Stomach (tissue), 9 donors: Measurements from ENCODE around the gene SPEG. TPM values are rescaled to one million over a fixed set of nuclear protein-coding genes. Genes with fewer than 3 reads are reported as not detected.

Source experiments
- DNase-seq, 2 donors: peaks; one replicate each; pipeline versions ENCODE4 v3.0.0 to v3.0.0-alpha.2; 2013 to 2019
- H3K27ac ChIP-seq, 5 donors: fragments of 200-600 bp in 4 of 5; sonication (generic) in 4 of 5; one replicate each; pipeline ENCODE4 v1.5.1; 2013 to 2019; ENCODE audit warnings: mild to moderate bottlenecking in 1 of 5, moderate library complexity in 1 of 5
- H3K27me3 ChIP-seq, 3 donors: fragments of 200-600 bp; sonication (generic); one replicate each; pipeline ENCODE4 v1.5.1; 2017 to 2019; ENCODE audit warnings: mixed run types in 1 of 3
- H3K36me3 ChIP-seq, 4 donors: fragments of 200-600 bp; sonication (generic); 1 replicate in 3 of 4; 2 replicates in 1 of 4; pipeline ENCODE4 v1.5.1; 2016 to 2019
- H3K4me1 ChIP-seq, 4 donors: fragments of 200-600 bp; sonication (generic); one replicate each; pipeline ENCODE4 v1.5.1; 2016 to 2019
- H3K4me3 ChIP-seq, 4 donors: fragments of 200-600 bp; sonication (generic) in 3 of 4; one replicate each; pipeline ENCODE4 v1.5.1; 2016 to 2019; ENCODE audit warnings: mild to moderate bottlenecking in 1 of 4
- H3K9me3 ChIP-seq, 4 donors: fragments of 200-600 bp; sonication (generic); one replicate each; pipeline ENCODE4 v1.5.1; 2016 to 2019
- EP300 ChIP-seq: sonication (generic); formaldehyde crosslinking; IDR thresholded peaks from one replicate; pipeline ENCODE4 v1.6.1; 2017; ENCODE audit warnings: antibody characterized with exemption
- POLR2A ChIP-seq, 4 donors: fragments of 450-650 bp; IDR thresholded peaks; one replicate each; pipeline ENCODE4 v1.6.1; 2016; ENCODE audit warnings: antibody characterized with exemption in 4 of 4, control low read depth in 2 of 4, mild to moderate bottlenecking in 1 of 4, moderate library complexity in 1 of 4
- POLR2AphosphoS5 ChIP-seq, 3 donors: sonication (generic); formaldehyde crosslinking; IDR thresholded peaks; one replicate each; pipeline ENCODE4 v1.6.1; 2016; ENCODE audit warnings: antibody characterized with exemption in 3 of 3
- WGBS, 5 donors: extraction: QIAGEN DNeasy Blood & Tissue Kit in 3 of 5; methylation state at CpG; one replicate each; pipeline versions ENCODE4 v1.1.5 to v1.1.7; 2013 to 2018; 5-methylcytosine and 5-hydroxymethylcytosine counted together
- intact Hi-C: fragments of 100-400 bp; cut with DNase I; formaldehyde crosslinking; loops from one replicate; pipeline ENCODE4 v1.15.1; 2023; ENCODE audit warnings: low total_unique reads
- polyA plus RNA-seq, 3 donors: library from polyadenylated mRNA; stranded (reverse); fragments of 200-250 nt; gene quantifications; one replicate each; pipeline ENCODE4 v1.2.3, GENCODE V29; 2013
- total RNA-seq, 5 donors: library from RNA; depleted of rRNA; stranded (reverse); fragments of >200 nt; gene quantifications; one replicate each; pipeline versions ENCODE4 v1.1.0 to v1.2.3, GENCODE V29; 2014 to 2016
- TF ChIP-seq, protein P1 (sequence below), 7 experiments: fragments of 450-650 bp in 4 of 7; fragments of 200-600 bp in 3 of 7; sonication (generic) in 3 of 7; IDR thresholded peaks; one replicate each; pipeline ENCODE4 v1.5.1; 2016 to 2019; ENCODE audit warnings: antibody characterized with exemption in 7 of 7, control low read depth in 2 of 7, mild to moderate bottlenecking in 1 of 7
- donor health status: healthy with polysubstance abuse.
- donor health status: Bipolar disorder and iron deficiency.
- donor health status: healthy.

SPEG gene
- total and polyA plus RNA-seq, 8 donors: 7.4 to 106 (median 27.2) TPM

- peaks cover 30 to 50% (median 47%) of the 10 kb centered on the region in 4 donors for H3K36me3 ChIP-seq
- H3K4me1 ChIP-seq: peaks cover 14 to 38% (median 25%) of the 10 kb centered on the region in 4 donors
- TF ChIP-seq, protein P1, sequence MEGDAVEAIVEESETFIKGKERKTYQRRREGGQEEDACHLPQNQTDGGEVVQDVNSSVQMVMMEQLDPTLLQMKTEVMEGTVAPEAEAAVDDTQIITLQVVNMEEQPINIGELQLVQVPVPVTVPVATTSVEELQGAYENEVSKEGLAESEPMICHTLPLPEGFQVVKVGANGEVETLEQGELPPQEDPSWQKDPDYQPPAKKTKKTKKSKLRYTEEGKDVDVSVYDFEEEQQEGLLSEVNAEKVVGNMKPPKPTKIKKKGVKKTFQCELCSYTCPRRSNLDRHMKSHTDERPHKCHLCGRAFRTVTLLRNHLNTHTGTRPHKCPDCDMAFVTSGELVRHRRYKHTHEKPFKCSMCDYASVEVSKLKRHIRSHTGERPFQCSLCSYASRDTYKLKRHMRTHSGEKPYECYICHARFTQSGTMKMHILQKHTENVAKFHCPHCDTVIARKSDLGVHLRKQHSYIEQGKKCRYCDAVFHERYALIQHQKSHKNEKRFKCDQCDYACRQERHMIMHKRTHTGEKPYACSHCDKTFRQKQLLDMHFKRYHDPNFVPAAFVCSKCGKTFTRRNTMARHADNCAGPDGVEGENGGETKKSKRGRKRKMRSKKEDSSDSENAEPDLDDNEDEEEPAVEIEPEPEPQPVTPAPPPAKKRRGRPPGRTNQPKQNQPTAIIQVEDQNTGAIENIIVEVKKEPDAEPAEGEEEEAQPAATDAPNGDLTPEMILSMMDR (IDR thresholded peaks at IDR 0.05): no peak
- TF ChIP-seq EP300: no peak
- intact Hi-C loops: no loop called here
- H3K27ac ChIP-seq: no peak overlapping the region
- DNase-seq: peak in 1 of 2 donors; percentile 55
- H3K9me3 ChIP-seq: no peaks in the 10 kb centered on the region
- H3K4me3 ChIP-seq: no peak overlapping the region
- peaks cover 0 to 52% (median 44%) of the 10 kb centered on the region in 3 donors for H3K27me3 ChIP-seq
- 47 to 52% (median 49%) methylated on average over 7 to 8 of the region's 8 CpGs for WGBS, 5 donors
Measured at GRCh38 chr2:219507581-219508443, 73.2 kb downstream of the SPEG start.

DNA sequence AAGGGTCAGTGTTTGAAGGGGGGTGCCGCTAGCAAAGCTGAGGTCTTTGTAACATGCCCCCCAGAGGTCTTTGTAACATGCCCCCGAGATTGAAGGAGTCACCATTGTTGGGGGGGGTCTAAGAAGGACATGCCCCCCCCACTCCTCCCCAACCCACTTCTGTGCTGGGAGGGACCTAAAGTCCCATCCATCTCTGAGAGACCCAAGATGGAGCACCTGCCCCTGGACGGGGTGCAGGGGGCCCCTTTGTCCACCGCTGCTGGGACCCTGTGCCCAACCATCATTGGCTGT lies 73.7 kb downstream of the SPEG start:
- 61 to 69% (median 65%) methylated on average over 4 of the region's 4 CpGs for WGBS, 5 donors
- Histone ChIP-seq H3K9me3 (no peaks in the 10 kb centered on the region), H3K4me3 (no peak overlapping the region), H3K4me1 (peaks cover 14 to 39% (median 26%) of the 10 kb centered on the region in 4 donors), H3K27me3 (peaks cover 0 to 58% (median 49%) of the 10 kb centered on the region in 3 donors), H3K27ac (no peak overlapping the region), H3K36me3 (peaks cover 30 to 45% (median 41%) of the 10 kb centered on the region in 4 donors)
- TF ChIP-seq POLR2AphosphoS5 (IDR thresholded peaks at IDR 0.05) (no peak), POLR2A (IDR thresholded peaks at IDR 0.05) (no peak)
- TF ChIP-seq, protein P1 (IDR thresholded peaks at IDR 0.05): no peak
- DNase-seq: no peak
- intact Hi-C loops: no loop called here

- H3K36me3 ChIP-seq: peaks cover 27 to 37% (median 33%) of the 10 kb centered on the region in 4 donors
- no peaks in the 10 kb centered on the region for H3K9me3 ChIP-seq
- TF ChIP-seq EP300 (no peak), POLR2AphosphoS5 (IDR thresholded peaks at IDR 0.05) (no peak), POLR2A (IDR thresholded peaks at IDR 0.05) (no peak)
- TF ChIP-seq, protein P1 (IDR thresholded peaks at IDR 0.05): no peak
- H3K27ac ChIP-seq: no peak overlapping the region
- H3K4me1 ChIP-seq: peaks cover 14 to 46% (median 32%) of the 10 kb centered on the region in 4 donors
- peak overlapping the region in 1 of 4 donors; percentile 40 for H3K4me3 ChIP-seq
- H3K27me3 ChIP-seq: peaks cover 0 to 66% (median 57%) of the 10 kb centered on the region in 3 donors
- intact Hi-C loops: no loop called here
- 6 to 16% (median 12%) methylated on average over 8 to 14 of the region's 14 CpGs for WGBS, 5 donors
- peak in 1 of 2 donors; percentile 56 for DNase-seq
Measured at GRCh38 chr2:219508971-219509779, 74.5 kb downstream of the SPEG start.

GRCh38 chr2:219509780-219510511 lies 75.3 kb downstream of the SPEG start:
- Histone ChIP-seq H3K27me3 (peaks cover 0 to 74% (median 65%) of the 10 kb centered on the region in 3 donors), H3K4me1 (peaks cover 14 to 49% (median 37%) of the 10 kb centered on the region in 4 donors), H3K4me3 (peak overlapping the region; percentile 23 to 40 (median 33)), H3K27ac (no peak overlapping the region), H3K36me3 (peaks cover 22 to 29% (median 25%) of the 10 kb centered on the region in 4 donors), H3K9me3 (no peaks in the 10 kb centered on the region)
- WGBS, 5 donors: 1 to 2% (median 1%) methylated on average over 19 to 26 of the region's 26 CpGs
- DNase-seq: peak; percentile 59 to 88
- intact Hi-C loops: no loop called here
- TF ChIP-seq POLR2AphosphoS5 (IDR thresholded peaks at IDR 0.05): no peak
- TF ChIP-seq, protein P1 (IDR thresholded peaks at IDR 0.05): peak in 5 of 7 experiments; percentile 38 to 66 (median 48)
- no peak for TF ChIP-seq EP300
- no peak for TF ChIP-seq POLR2A (IDR thresholded peaks at IDR 0.05)
